Measurements from ENCODE around the gene DMKN. TPM values are rescaled to one million over a fixed set of nuclear protein-coding genes. Genes with fewer than 3 reads are reported as not detected.

The DMKN gene
- total RNA-seq, 4 donors from 2014 or later: 164 to 348 (median 213) TPM

- Histone ChIP-seq H3K4me3 (replicated peaks in 1 of 3) (no peak overlapping the region), H3K4me1 (no peaks in the 10 kb centered on the region), H3K9me3 (no peaks in the 10 kb centered on the region), H3K27ac (no peak overlapping the region), H3K36me3 (no peaks in the 10 kb centered on the region), H3K27me3 (no peaks in the 10 kb centered on the region)
- DNase-seq: no peak
- 86 to 91% methylated on average over 7 of the region's 7 CpGs for WGBS, 2 donors
- intact Hi-C loops (cut with DNase I): no loop called here
- TF ChIP-seq POLR2A (IDR thresholded peaks at IDR 0.05): no peak
- no peak for TF ChIP-seq CTCF (IDR thresholded peaks at IDR 0.05)
Measured at GRCh38 chr19:35451338-35452096, 61.9 kb downstream of the DMKN start.

- no peak overlapping the region for H3K27ac ChIP-seq
- WGBS, 2 donors: 69 to 83% methylated on average over 23 to 25 of the region's 27 CpGs
- intact Hi-C loops (cut with DNase I): no loop called here
Measured at GRCh38 chr19:35449359-35450043, 63.9 kb downstream of the DMKN start.

GRCh38 chr19:35447606-35448469 lies 65.6 kb downstream of the DMKN start, which contains the start of gene FFAR2:
Gene FFAR2, plus strand, starts transcription at chr19:35448257. Its CDS starts 1,458 bp downstream, at chr19:35449715.
- H3K4me1 ChIP-seq: no peaks in the 10 kb centered on the region
- DNase-seq: no peak
- intact Hi-C loops (cut with DNase I): no loop called here
- no peaks in the 10 kb centered on the region for H3K27me3 ChIP-seq
- no peaks in the 10 kb centered on the region for H3K9me3 ChIP-seq
- no peak for TF ChIP-seq CTCF (IDR thresholded peaks at IDR 0.05)
- TF ChIP-seq POLR2A (IDR thresholded peaks at IDR 0.05): no peak
- no peak within 1 kb of the TSS for H3K4me3 ChIP-seq (replicated peaks in 1 of 3)
- H3K36me3 ChIP-seq: no peaks in the 10 kb centered on the region
- no peak within 1 kb of the TSS for H3K27ac ChIP-seq
- WGBS, 2 donors: 81 to 83% methylated on average over 12 of the region's 12 CpGs

More at GRCh38 chr19:35449359-35450043, 63.9 kb downstream of the DMKN start:
- DNase-seq: no peak
- Histone ChIP-seq H3K27me3 (no peaks in the 10 kb centered on the region), H3K4me1 (no peaks in the 10 kb centered on the region), H3K36me3 (no peaks in the 10 kb centered on the region), H3K9me3 (no peaks in the 10 kb centered on the region), H3K4me3 (replicated peaks in 1 of 3) (no peak overlapping the region)
- TF ChIP-seq CTCF (IDR thresholded peaks at IDR 0.05): no peak
- no peak for TF ChIP-seq POLR2A (IDR thresholded peaks at IDR 0.05)

Other genes with a start within 250 kb of the DMKN start
- gene USF2, start 244.7 kb downstream of the DMKN start, total RNA-seq: 100 to 1,000 TPM in 3 of 4 donors, 10 to 100 TPM in 1; 98.9 to 133 (median 126) TPM
- not detected for gene HAMP, start 231.1 kb downstream of the DMKN start, total RNA-seq
- gene MAG, start 221.5 kb downstream of the DMKN start, total RNA-seq: 10 to 100 TPM in 1 of 4 donors, 1 to 10 TPM in 2, not detected in 1; 1.7 to 19.2 (median 2.7) TPM
- gene CD22, start 184.5 kb downstream of the DMKN start, total RNA-seq: 10 to 100 TPM in 1 of 4 donors, 1 to 10 TPM in 2, under 1 TPM in 1; 0.68 to 18.4 (median 2.0) TPM
- not detected for gene FFAR1, start 165.7 kb downstream of the DMKN start, total RNA-seq
- gene FFAR3, start 155.2 kb downstream of the DMKN start, total RNA-seq: under 1 TPM in 1 of 4 donors, not detected in 3; 0.45 TPM
- gene GPR42, start 142.6 kb downstream of the DMKN start, total RNA-seq: under 1 TPM in 1 of 4 donors, not detected in 3; 0.27 TPM
- gene FFAR2, start 65.4 kb downstream of the DMKN start, total RNA-seq: under 1 TPM in 1 of 4 donors, not detected in 3; 0.27 TPM
- gene KRTDAP, start 23.2 kb downstream of the DMKN start, total RNA-seq: 1 to 10 TPM in 1 of 4 donors, not detected in 3; 2.7 TPM
- 1 to 10 TPM in 1 of 4 donors, not detected in 3; 1.2 TPM for gene SBSN, start 14.7 kb upstream of the DMKN start, total RNA-seq
- gene GAPDHS, start 19.8 kb upstream of the DMKN start, total RNA-seq: 1 to 10 TPM in 1 of 4 donors, not detected in 3; 1.6 TPM
- 100 to 1,000 TPM; 186 to 202 (median 188) TPM for gene TMEM147, start 32.0 kb upstream of the DMKN start, total RNA-seq
- gene ATP4A, start 50.0 kb upstream of the DMKN start, total RNA-seq: 1 to 10 TPM in 1 of 4 donors, under 1 TPM in 3; 0.27 to 1.9 (median 0.33) TPM
- not detected for gene PMIS2, start 72.5 kb upstream of the DMKN start, total RNA-seq
- gene HAUS5, start 99.1 kb upstream of the DMKN start, total RNA-seq: 10 to 100 TPM in 3 of 4 donors, 1 to 10 TPM in 1; 7.9 to 17.8 (median 10.2) TPM
- gene RBM42, start 115.4 kb upstream of the DMKN start, total RNA-seq: 10 to 100 TPM; 49.4 to 90.9 (median 65.6) TPM
- gene ETV2, start 128.1 kb upstream of the DMKN start, total RNA-seq: under 1 TPM in 1 of 4 donors, not detected in 3; 0.56 TPM
- gene COX6B1, start 134.7 kb upstream of the DMKN start, total RNA-seq: 100 to 1,000 TPM; 139 to 941 (median 369) TPM
- not detected for gene UPK1A, start 152.9 kb upstream of the DMKN start, total RNA-seq
- not detected for gene ZBTB32, start 190.9 kb upstream of the DMKN start, total RNA-seq
- 10 to 100 TPM; 12.4 to 29.4 (median 19.7) TPM for gene KMT2B, start 204.4 kb upstream of the DMKN start, total RNA-seq
- 1 to 10 TPM; 5.2 to 6.1 (median 5.9) TPM for gene IGFLR1, start 228.8 kb upstream of the DMKN start, total RNA-seq
- 10 to 100 TPM; 29.7 to 51.7 (median 36.8) TPM for gene U2AF1L4, start 231.8 kb upstream of the DMKN start, total RNA-seq
- 10 to 100 TPM; 34.0 to 73.8 (median 40.5) TPM for gene PSENEN, start 232.0 kb upstream of the DMKN start, total RNA-seq
- gene LIN37, start 234.9 kb upstream of the DMKN start, total RNA-seq: 10 to 100 TPM in 2 of 4 donors, 1 to 10 TPM in 2; 8.2 to 21.5 (median 14.1) TPM
- gene HSPB6, start 243.4 kb upstream of the DMKN start, total RNA-seq: 10 to 100 TPM; 17.3 to 31.8 (median 23.1) TPM
- gene PROSER3, start 244.5 kb upstream of the DMKN start, total RNA-seq: 10 to 100 TPM in 3 of 4 donors, 1 to 10 TPM in 1; 8.2 to 34.3 (median 13.2) TPM